CD4-positive, CD25-positive, alpha-beta regulatory T cell (primary cell): ENCODE data around the gene SORBS1. TPM values are rescaled to one million over a fixed set of nuclear protein-coding genes. Genes with fewer than 3 reads are reported as not detected.
A peak's percentile ranks its signal among the peaks of the same experiment; 100 is the strongest.

Experiments used
- ATAC-seq, 2 donors: fragments of 150-1000 bp; cut with Tn5 transposase; one replicate each; pipeline ENCODE4 v1.10.0; 2021; ENCODE audit warnings: low read depth in 2 of 2, moderate number of reproducible peaks in 2 of 2, moderate library complexity in 1 of 2
- DNase-seq, 3 donors: peaks; one replicate each; pipeline versions ENCODE4 v3.0.0 to v3.0.0-alpha.2; 2012 to 2022; ENCODE audit warnings: mixed read lengths in 1 of 3
- H3K27ac ChIP-seq: one replicate; pipeline ENCODE4 v1.7.0; 2013; ENCODE audit warnings: mild to moderate bottlenecking, low read length; ENCODE audit not compliant: insufficient read depth, poor library complexity, severe bottlenecking
- H3K27me3 ChIP-seq: one replicate; pipeline ENCODE4 v1.7.0; 2013; ENCODE audit warnings: low read length; ENCODE audit not compliant: control insufficient read depth, insufficient read depth
- H3K36me3 ChIP-seq: one replicate; pipeline ENCODE4 v1.7.0; 2013; ENCODE audit warnings: mild to moderate bottlenecking, low read length, moderate library complexity; ENCODE audit not compliant: control insufficient read depth, insufficient read depth
- H3K4me1 ChIP-seq: 2 replicates; pipeline ENCODE4 v1.7.0; 2013; ENCODE audit warnings: mild to moderate bottlenecking, low read length; ENCODE audit not compliant: insufficient read depth, control insufficient read depth, poor library complexity, severe bottlenecking
- H3K4me3 ChIP-seq: one replicate; pipeline ENCODE4 v1.7.0; 2013; ENCODE audit warnings: low read depth, mild to moderate bottlenecking, low read length, moderate library complexity
- H3K9me3 ChIP-seq, 2 experiments: 1 replicate in 1 of 2; 2 replicates in 1 of 2; pipeline ENCODE4 v1.7.0; 2013; ENCODE audit warnings: low read length in 2 of 2, mild to moderate bottlenecking in 1 of 2, moderate library complexity in 1 of 2; ENCODE audit not compliant: control insufficient read depth in 2 of 2
- H3K27ac Mint-ChIP-seq, 3 donors: one replicate each; pipeline ENCODE4 v1.8.0; 2020 to 2022; ENCODE audit warnings: mild to moderate bottlenecking in 3 of 3, mixed read lengths in 3 of 3, moderate library complexity in 2 of 3
- H3K27me3 Mint-ChIP-seq: one replicate; pipeline ENCODE4 v1.8.0; 2022; ENCODE audit warnings: mild to moderate bottlenecking, mixed read lengths
- H3K36me3 Mint-ChIP-seq: one replicate; pipeline ENCODE4 v1.8.0; 2020; ENCODE audit warnings: mixed read lengths
- H3K4me1 Mint-ChIP-seq, 4 donors: one replicate each; pipeline ENCODE4 v1.8.0; 2020 to 2022; ENCODE audit warnings: mixed read lengths in 4 of 4, mild to moderate bottlenecking in 1 of 4
- H3K4me3 Mint-ChIP-seq, 4 donors: one replicate each; pipeline ENCODE4 v1.8.0; 2020 to 2022; ENCODE audit warnings: mild to moderate bottlenecking in 4 of 4, mixed read lengths in 4 of 4, moderate library complexity in 3 of 4
- H3K9me3 Mint-ChIP-seq, 7 donors: one replicate each; pipeline ENCODE4 v1.8.0; 2020 to 2022; ENCODE audit warnings: mixed read lengths in 7 of 7, mild to moderate bottlenecking in 3 of 7, moderate library complexity in 2 of 7
- polyA plus RNA-seq, 4 donors: library from polyadenylated mRNA; unstranded; fragments of 300-500 nt; fragmentation: Illumina TruSeq; gene quantifications; one replicate each; pipeline ENCODE4 v1.2.3, GENCODE V29; 2021
- total RNA-seq: library from RNA; stranded (reverse); gene quantifications from one replicate; pipeline ENCODE4 v1.2.3, GENCODE V29; 2022

Gene SORBS1
- total and polyA plus RNA-seq, 5 donors from 2014 or later: 0.31 to 3.7 (median 0.38) TPM

- Mint-ChIP-seq H3K36me3 (no peaks in the 10 kb centered on the region), H3K4me1 (no peaks in the 10 kb centered on the region), H3K27me3 (peaks cover 5% of the 10 kb centered on the region), H3K4me3 (no peak overlapping the region), H3K27ac (no peak overlapping the region), H3K9me3 (peaks cover 0 to 1% (median 0%) of the 10 kb centered on the region in 7 donors)
- no peaks in the 10 kb centered on the region for H3K9me3 ChIP-seq
- H3K36me3 ChIP-seq: no peaks in the 10 kb centered on the region
- ATAC-seq (no peak), DNase-seq (no peak)
- no peak overlapping the region for H3K27ac ChIP-seq
- no peaks in the 10 kb centered on the region for H3K4me1 ChIP-seq
- H3K27me3 ChIP-seq: no peaks in the 10 kb centered on the region
- no peak overlapping the region for H3K4me3 ChIP-seq
Observed at GRCh38 chr10:95501203-95502094, 59.7 kb downstream of the SORBS1 start.

DNA sequence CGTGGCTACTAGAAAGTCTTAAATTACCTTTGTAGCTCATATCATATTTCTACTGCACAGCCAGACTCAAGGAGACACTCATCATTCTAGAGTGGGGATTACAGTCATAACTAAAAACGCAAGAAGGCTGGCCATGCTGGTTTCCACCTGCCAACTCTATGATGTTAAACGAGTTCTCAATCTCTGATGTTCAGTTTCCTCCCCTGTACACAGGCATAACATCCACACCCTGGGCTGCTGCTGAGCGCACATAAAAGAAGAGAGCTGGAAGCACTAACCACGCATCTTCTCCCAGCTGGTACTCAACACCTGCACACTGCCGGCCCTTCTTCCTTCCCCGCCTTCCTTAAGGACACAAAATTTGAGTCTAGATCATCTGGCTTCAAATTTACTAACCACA lies 60.5 kb downstream of the SORBS1 start:
- no peaks in the 10 kb centered on the region for H3K27me3 ChIP-seq
- no peak for ATAC-seq
- H3K4me1 Mint-ChIP-seq: no peaks in the 10 kb centered on the region
- H3K36me3 Mint-ChIP-seq: no peaks in the 10 kb centered on the region
- peaks cover 6% of the 10 kb centered on the region for H3K27me3 Mint-ChIP-seq
- H3K4me1 ChIP-seq: no peaks in the 10 kb centered on the region
- no peak overlapping the region for H3K4me3 Mint-ChIP-seq
- no peaks in the 10 kb centered on the region for H3K36me3 ChIP-seq
- H3K27ac ChIP-seq: no peak overlapping the region
- H3K4me3 ChIP-seq: no peak overlapping the region
- H3K9me3 Mint-ChIP-seq: peaks cover 0 to 1% (median 0%) of the 10 kb centered on the region in 7 donors
- H3K9me3 ChIP-seq: no peaks in the 10 kb centered on the region
- no peak overlapping the region for H3K27ac Mint-ChIP-seq
- DNase-seq: peak in 1 of 3 donors; percentile 36

GRCh38 chr10:95500097-95500496 lies 61.1 kb downstream of the SORBS1 start:
- H3K27me3 ChIP-seq: no peaks in the 10 kb centered on the region
- Mint-ChIP-seq H3K4me1 (no peaks in the 10 kb centered on the region), H3K27me3 (peaks cover 4% of the 10 kb centered on the region), H3K36me3 (no peaks in the 10 kb centered on the region), H3K27ac (no peak overlapping the region), H3K4me3 (no peak overlapping the region), H3K9me3 (peaks cover 0 to 2% (median 1%) of the 10 kb centered on the region in 7 donors)
- H3K4me1 ChIP-seq: no peaks in the 10 kb centered on the region
- H3K9me3 ChIP-seq: no peaks in the 10 kb centered on the region
- no peak for DNase-seq
- H3K4me3 ChIP-seq: no peak overlapping the region
- ATAC-seq: no peak
- H3K27ac ChIP-seq: no peak overlapping the region
- no peaks in the 10 kb centered on the region for H3K36me3 ChIP-seq

DNA sequence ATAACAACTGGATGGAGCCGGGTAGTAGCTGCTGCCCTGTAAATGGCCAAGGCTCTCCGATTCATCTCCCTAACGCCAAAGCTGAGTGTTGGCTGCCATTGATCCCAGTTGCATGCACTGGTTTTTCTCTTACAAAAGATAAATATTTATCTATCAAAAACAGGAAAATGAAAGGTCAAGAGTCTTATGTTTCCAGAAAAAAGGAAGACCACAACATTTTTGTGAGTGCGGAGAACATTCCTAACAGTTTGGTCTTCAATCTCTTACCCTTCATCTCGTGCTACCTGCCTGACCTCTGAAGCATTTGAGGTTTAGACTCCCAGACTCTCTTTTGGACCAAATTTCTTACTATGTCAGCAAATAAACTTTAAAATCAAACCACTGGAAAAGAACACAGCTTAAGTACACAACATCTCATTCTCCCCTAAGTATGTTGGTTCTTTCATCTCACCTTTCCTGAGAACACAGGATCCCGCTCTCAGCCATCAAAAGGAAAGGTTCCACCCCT lies 61.6 kb downstream of the SORBS1 start:
- no peaks in the 10 kb centered on the region for H3K27me3 ChIP-seq
- Mint-ChIP-seq H3K9me3 (peaks cover 0 to 2% (median 1%) of the 10 kb centered on the region in 7 donors), H3K27ac (no peak overlapping the region), H3K4me3 (no peak overlapping the region), H3K36me3 (no peaks in the 10 kb centered on the region), H3K4me1 (no peaks in the 10 kb centered on the region), H3K27me3 (peaks cover 4% of the 10 kb centered on the region)
- no peaks in the 10 kb centered on the region for H3K36me3 ChIP-seq
- DNase-seq (no peak), ATAC-seq (no peak)
- no peaks in the 10 kb centered on the region for H3K9me3 ChIP-seq
- H3K4me3 ChIP-seq: no peak overlapping the region
- no peaks in the 10 kb centered on the region for H3K4me1 ChIP-seq
- no peak overlapping the region for H3K27ac ChIP-seq

- Mint-ChIP-seq H3K4me1 (no peaks in the 10 kb centered on the region), H3K27me3 (peaks cover 4% of the 10 kb centered on the region), H3K4me3 (no peak overlapping the region), H3K27ac (no peak overlapping the region), H3K36me3 (no peaks in the 10 kb centered on the region), H3K9me3 (peaks cover 0 to 4% (median 0%) of the 10 kb centered on the region in 7 donors)
- no peak overlapping the region for H3K27ac ChIP-seq
- no peaks in the 10 kb centered on the region for H3K9me3 ChIP-seq
- DNase-seq (no peak), ATAC-seq (no peak)
- no peaks in the 10 kb centered on the region for H3K4me1 ChIP-seq
- H3K36me3 ChIP-seq: no peaks in the 10 kb centered on the region
- no peaks in the 10 kb centered on the region for H3K27me3 ChIP-seq
- H3K4me3 ChIP-seq: no peak overlapping the region
Observed at GRCh38 chr10:95496951-95497350, 64.2 kb downstream of the SORBS1 start.

DNA sequence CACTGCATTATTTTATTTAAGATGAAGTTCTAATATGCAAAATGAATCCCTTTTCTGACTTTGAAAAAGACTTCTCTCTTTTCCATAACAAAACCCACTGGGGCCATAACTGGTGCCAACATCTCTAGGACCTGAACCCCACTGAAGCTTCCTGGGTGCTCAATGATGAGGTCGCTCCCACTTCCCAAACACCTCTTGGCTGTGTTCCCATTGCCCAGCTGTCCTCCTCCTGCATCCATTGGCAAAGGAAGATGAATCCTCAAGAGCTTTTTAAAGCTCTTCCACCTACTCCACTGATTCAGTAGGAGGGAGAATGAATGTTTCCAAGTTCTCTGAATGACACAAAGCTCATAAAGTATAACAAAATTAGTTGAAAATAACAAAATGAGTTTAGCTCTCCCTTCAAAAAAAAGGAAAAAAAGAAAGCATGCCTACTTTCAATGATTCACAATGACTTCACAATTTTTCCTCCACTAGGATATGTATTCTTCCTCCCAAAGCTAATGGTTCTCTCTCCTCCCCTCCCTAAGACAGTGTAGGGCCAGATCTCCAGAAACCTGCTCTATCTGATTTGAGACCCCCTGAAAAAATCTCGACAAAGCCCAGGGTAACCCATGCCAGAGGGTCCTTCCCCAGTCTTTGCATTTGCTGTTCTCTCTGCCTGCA lies 64.8 kb downstream of the SORBS1 start:
- Mint-ChIP-seq H3K9me3 (peaks cover 0 to 4% (median 0%) of the 10 kb centered on the region in 7 donors), H3K4me3 (no peak overlapping the region), H3K27me3 (peaks cover 4% of the 10 kb centered on the region), H3K27ac (no peak overlapping the region), H3K4me1 (no peaks in the 10 kb centered on the region), H3K36me3 (no peaks in the 10 kb centered on the region)
- Histone ChIP-seq H3K36me3 (no peaks in the 10 kb centered on the region), H3K27ac (no peak overlapping the region), H3K4me1 (no peaks in the 10 kb centered on the region), H3K9me3 (no peaks in the 10 kb centered on the region), H3K27me3 (no peaks in the 10 kb centered on the region), H3K4me3 (no peak overlapping the region)
- no peak for ATAC-seq
- no peak for DNase-seq

GRCh38 chr10:95493862-95494261 lies 67.3 kb downstream of the SORBS1 start:
- Mint-ChIP-seq H3K9me3 (peaks cover 0 to 4% (median 0%) of the 10 kb centered on the region in 7 donors), H3K27ac (no peak overlapping the region), H3K36me3 (no peaks in the 10 kb centered on the region), H3K27me3 (peaks cover 4% of the 10 kb centered on the region), H3K4me3 (no peak overlapping the region), H3K4me1 (no peaks in the 10 kb centered on the region)
- Histone ChIP-seq H3K27me3 (no peaks in the 10 kb centered on the region), H3K4me3 (no peak overlapping the region), H3K36me3 (no peaks in the 10 kb centered on the region), H3K9me3 (no peaks in the 10 kb centered on the region), H3K4me1 (no peaks in the 10 kb centered on the region), H3K27ac (no peak overlapping the region)
- no peak for DNase-seq
- ATAC-seq: no peak
